Measurements from ENCODE around the gene MAMDC2.
"Not testable (repeated sequence)": the region's sequence is repeated elsewhere in the genome, so short reads cannot be mapped to it uniquely, and the experiment has no call there.

The MAMDC2 gene

GRCh38 chr9:70043689-70044489 is at the start of gene MAMDC2:
Gene MAMDC2, plus strand, starts transcription at chr9:70043848. Its CDS starts 350 bp downstream, at chr9:70044198.
- DNase-seq = peak in 2 of 3 donors; percentile 30 to 48

GRCh38 chr9:69995846-69996245 is 47.8 kb upstream of the MAMDC2 start:
- no peak for DNase-seq

- no peak for DNase-seq
Observed at GRCh38 chr9:69996967-69997366, 46.7 kb upstream of the MAMDC2 start.

- DNase-seq = no peak
Observed at GRCh38 chr9:69997524-69997923, 46.1 kb upstream of the MAMDC2 start.

- DNase-seq = no peak
Observed at GRCh38 chr9:69999315-69999714, 44.3 kb upstream of the MAMDC2 start.

- no peak for DNase-seq
Observed at GRCh38 chr9:70000469-70000868, 43.2 kb upstream of the MAMDC2 start.

GRCh38 chr9:70003901-70004714 is 39.5 kb upstream of the MAMDC2 start:
- DNase-seq = no peak

GRCh38 chr9:70006306-70006705 is 37.3 kb upstream of the MAMDC2 start:
- no peak for DNase-seq

GRCh38 chr9:70007831-70008230 is 35.8 kb upstream of the MAMDC2 start:
- DNase-seq = no peak

GRCh38 chr9:70010015-70010414 is 33.6 kb upstream of the MAMDC2 start:
- DNase-seq = no peak

GRCh38 chr9:70011366-70011765 is 32.3 kb upstream of the MAMDC2 start:
- DNase-seq = peak in 1 of 3 donors; percentile 25

- no peak for DNase-seq
Observed at GRCh38 chr9:70012569-70012968, 31.1 kb upstream of the MAMDC2 start.

- peak in 1 of 3 donors; percentile 22 for DNase-seq
Observed at GRCh38 chr9:70013598-70014196, 30.0 kb upstream of the MAMDC2 start.

GRCh38 chr9:70015099-70015498 is 28.5 kb upstream of the MAMDC2 start:
- no peak for DNase-seq

GRCh38 chr9:70020217-70020616 is 23.4 kb upstream of the MAMDC2 start:
- no peak for DNase-seq

- DNase-seq = peak; percentile 34 to 50 (median 40)
Observed at GRCh38 chr9:70020991-70021571, 22.6 kb upstream of the MAMDC2 start.

GRCh38 chr9:70028287-70028686 is 15.4 kb upstream of the MAMDC2 start:
- DNase-seq = no peak

- no peak for DNase-seq
Observed at GRCh38 chr9:70030156-70030555, 13.5 kb upstream of the MAMDC2 start.

GRCh38 chr9:70031141-70031545 is 12.5 kb upstream of the MAMDC2 start:
- no peak for DNase-seq

GRCh38 chr9:70034271-70034711 is 9.4 kb upstream of the MAMDC2 start:
- no peak for DNase-seq

GRCh38 chr9:70035691-70036090 is 8.0 kb upstream of the MAMDC2 start:
- no peak for DNase-seq

GRCh38 chr9:70036641-70037040 is 7.0 kb upstream of the MAMDC2 start:
- no peak for DNase-seq

GRCh38 chr9:70038171-70038621 is 5.5 kb upstream of the MAMDC2 start:
- DNase-seq = not testable (repeated sequence)

Data from suppressor macrophage treated with lipopolysaccharide for 1 hour (primary cell).